DND-41 (cell line): ENCODE results near the gene SMPD4.
"Not testable (repeated sequence)": the region's sequence is repeated elsewhere in the genome, so short reads cannot be mapped to it uniquely, and the experiment has no call there.

ENCODE experiments used
- ATAC-seq: fragments of 200-7000 bp; cut with Tn5 transposase; 3 replicates; pipeline ENCODE4 v1.9.1; 2021; ENCODE audit warnings: low read depth; ENCODE audit not compliant: insufficient read depth
- DNase-seq: peaks from one replicate; pipeline ENCODE4 v3.0.0-alpha.2; 2020
- H2AFZ ChIP-seq: 2 replicates; pipeline ENCODE4 v1.6.0; 2012; ENCODE audit warnings: low read depth, low read length
- H3K27ac ChIP-seq: 2 replicates; pipeline ENCODE4 v1.5.1; 2012; ENCODE audit warnings: low read length, inconsistent platforms
- H3K27me3 ChIP-seq: fragments of 200-600 bp; sonication (generic); 2 replicates; pipeline ENCODE4 v1.6.0; 2012; ENCODE audit warnings: low read length, mild to moderate bottlenecking, inconsistent platforms; ENCODE audit not compliant: insufficient read depth, poor library complexity
- H3K36me3 ChIP-seq: 2 replicates; pipeline ENCODE4 v1.5.1; 2012; ENCODE audit warnings: low read length, inconsistent platforms; ENCODE audit not compliant: insufficient read depth
- H3K4me1 ChIP-seq: 2 replicates; pipeline ENCODE4 v1.5.1; 2012; ENCODE audit warnings: mild to moderate bottlenecking, low read length; ENCODE audit not compliant: insufficient read depth
- H3K4me2 ChIP-seq: 2 replicates; pipeline ENCODE4 v1.6.0; 2012; ENCODE audit warnings: mild to moderate bottlenecking, moderate library complexity, low read length, inconsistent platforms; ENCODE audit not compliant: insufficient read depth
- H3K4me3 ChIP-seq, 2 experiments: fragments of 200-600 bp in 1 of 2; shearing (Covaris generic) in 1 of 2; 2 replicates each; pipeline ENCODE4 v1.5.1; 2012 to 2016; ENCODE audit warnings: inconsistent platforms in 2 of 2, low read length in 2 of 2, mild to moderate bottlenecking in 2 of 2, low read depth in 1 of 2, moderate library complexity in 1 of 2
- H3K79me2 ChIP-seq: 2 replicates; pipeline ENCODE4 v1.6.0; 2012; ENCODE audit warnings: low read length, inconsistent platforms; ENCODE audit not compliant: insufficient read depth
- H3K9ac ChIP-seq: 2 replicates; pipeline ENCODE4 v1.6.0; 2012; ENCODE audit warnings: low read depth, mild to moderate bottlenecking, inconsistent platforms, low read length, moderate library complexity
- H3K9me3 ChIP-seq: 2 replicates; pipeline ENCODE4 v1.5.1; 2012; ENCODE audit warnings: low read length, moderate library complexity, mild to moderate bottlenecking, inconsistent platforms; ENCODE audit not compliant: insufficient read depth, severe bottlenecking
- H4K20me1 ChIP-seq: 2 replicates; pipeline ENCODE4 v1.6.0; 2012; ENCODE audit warnings: low read length; ENCODE audit not compliant: insufficient read depth
- EZH2 ChIP-seq: IDR thresholded peaks from 3 replicates; pipeline ENCODE4 v1.6.1; 2012; ENCODE audit warnings: borderline replicate concordance, low read depth, mild to moderate bottlenecking, moderate library complexity, low read length, inconsistent platforms; ENCODE audit not compliant: severe bottlenecking
- TF ChIP-seq, protein P1 (sequence below): IDR thresholded peaks from 2 replicates; pipeline ENCODE4 v1.5.1; 2012; ENCODE audit warnings: borderline replicate concordance, low read length, moderate library complexity, mild to moderate bottlenecking; ENCODE audit not compliant: poor library complexity, severe bottlenecking; ENCODE audit errors: extremely low read depth

SMPD4 gene, protein sequence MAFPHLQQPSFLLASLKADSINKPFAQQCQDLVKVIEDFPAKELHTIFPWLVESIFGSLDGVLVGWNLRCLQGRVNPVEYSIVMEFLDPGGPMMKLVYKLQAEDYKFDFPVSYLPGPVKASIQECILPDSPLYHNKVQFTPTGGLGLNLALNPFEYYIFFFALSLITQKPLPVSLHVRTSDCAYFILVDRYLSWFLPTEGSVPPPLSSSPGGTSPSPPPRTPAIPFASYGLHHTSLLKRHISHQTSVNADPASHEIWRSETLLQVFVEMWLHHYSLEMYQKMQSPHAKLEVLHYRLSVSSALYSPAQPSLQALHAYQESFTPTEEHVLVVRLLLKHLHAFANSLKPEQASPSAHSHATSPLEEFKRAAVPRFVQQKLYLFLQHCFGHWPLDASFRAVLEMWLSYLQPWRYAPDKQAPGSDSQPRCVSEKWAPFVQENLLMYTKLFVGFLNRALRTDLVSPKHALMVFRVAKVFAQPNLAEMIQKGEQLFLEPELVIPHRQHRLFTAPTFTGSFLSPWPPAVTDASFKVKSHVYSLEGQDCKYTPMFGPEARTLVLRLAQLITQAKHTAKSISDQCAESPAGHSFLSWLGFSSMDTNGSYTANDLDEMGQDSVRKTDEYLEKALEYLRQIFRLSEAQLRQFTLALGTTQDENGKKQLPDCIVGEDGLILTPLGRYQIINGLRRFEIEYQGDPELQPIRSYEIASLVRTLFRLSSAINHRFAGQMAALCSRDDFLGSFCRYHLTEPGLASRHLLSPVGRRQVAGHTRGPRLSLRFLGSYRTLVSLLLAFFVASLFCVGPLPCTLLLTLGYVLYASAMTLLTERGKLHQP

DNA sequence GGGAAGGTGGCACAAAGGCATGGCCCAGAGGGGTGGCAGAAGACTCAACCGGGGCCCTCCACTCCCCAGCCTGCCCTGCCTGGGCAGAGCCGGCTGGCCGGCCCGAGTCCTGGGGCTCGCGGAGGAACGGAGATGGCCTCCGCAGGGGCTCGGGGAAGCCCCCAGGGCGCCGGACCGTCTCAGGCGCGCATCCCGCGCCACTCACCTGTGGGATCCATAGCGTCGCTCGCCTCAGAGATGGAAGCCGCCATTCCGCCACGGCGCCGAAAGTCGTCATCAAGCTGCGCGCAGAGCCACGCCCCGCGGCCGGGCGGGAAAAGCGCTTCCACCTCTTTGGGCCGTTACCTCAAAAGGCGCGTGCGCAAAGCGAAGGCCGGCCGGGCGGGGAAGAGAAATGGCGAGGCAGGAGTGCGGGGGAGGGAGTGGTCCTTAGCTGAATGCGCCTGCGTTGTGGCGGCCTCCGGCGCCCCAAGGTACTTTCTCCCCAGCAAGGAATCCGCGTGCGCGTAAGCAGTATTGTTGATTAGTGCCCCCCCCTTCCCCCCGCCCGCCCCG is at the start of gene SMPD4:
Gene SMPD4 (minus strand): TSS at position 278 of the 555 bp plus-strand sequence. CDS start 5,010 bp downstream, outside the sequence.
- Histone ChIP-seq H3K4me1 (peaks cover 44% of the 10 kb centered on the region), H4K20me1 (peaks cover 55% of the 10 kb centered on the region), H3K27me3 (no peaks in the 10 kb centered on the region), H3K27ac (peak within 1 kb of the TSS; percentile 99), H3K36me3 (peaks cover 47% of the 10 kb centered on the region), H3K4me3 (peak within 1 kb of the TSS; percentile 74 to 94), H3K4me2 (peak within 1 kb of the TSS; percentile 92), H3K79me2 (peaks cover 92% of the 10 kb centered on the region), H3K9ac (peak within 1 kb of the TSS; percentile 87), H3K9me3 (no peaks in the 10 kb centered on the region), H2AFZ (peak within 1 kb of the TSS; percentile 78)
- TF ChIP-seq, protein P1, sequence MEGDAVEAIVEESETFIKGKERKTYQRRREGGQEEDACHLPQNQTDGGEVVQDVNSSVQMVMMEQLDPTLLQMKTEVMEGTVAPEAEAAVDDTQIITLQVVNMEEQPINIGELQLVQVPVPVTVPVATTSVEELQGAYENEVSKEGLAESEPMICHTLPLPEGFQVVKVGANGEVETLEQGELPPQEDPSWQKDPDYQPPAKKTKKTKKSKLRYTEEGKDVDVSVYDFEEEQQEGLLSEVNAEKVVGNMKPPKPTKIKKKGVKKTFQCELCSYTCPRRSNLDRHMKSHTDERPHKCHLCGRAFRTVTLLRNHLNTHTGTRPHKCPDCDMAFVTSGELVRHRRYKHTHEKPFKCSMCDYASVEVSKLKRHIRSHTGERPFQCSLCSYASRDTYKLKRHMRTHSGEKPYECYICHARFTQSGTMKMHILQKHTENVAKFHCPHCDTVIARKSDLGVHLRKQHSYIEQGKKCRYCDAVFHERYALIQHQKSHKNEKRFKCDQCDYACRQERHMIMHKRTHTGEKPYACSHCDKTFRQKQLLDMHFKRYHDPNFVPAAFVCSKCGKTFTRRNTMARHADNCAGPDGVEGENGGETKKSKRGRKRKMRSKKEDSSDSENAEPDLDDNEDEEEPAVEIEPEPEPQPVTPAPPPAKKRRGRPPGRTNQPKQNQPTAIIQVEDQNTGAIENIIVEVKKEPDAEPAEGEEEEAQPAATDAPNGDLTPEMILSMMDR, result no peak
- TF ChIP-seq EZH2, result no peak
- ATAC-seq (peak; percentile 64), DNase-seq (peak; percentile 97)

DNA sequence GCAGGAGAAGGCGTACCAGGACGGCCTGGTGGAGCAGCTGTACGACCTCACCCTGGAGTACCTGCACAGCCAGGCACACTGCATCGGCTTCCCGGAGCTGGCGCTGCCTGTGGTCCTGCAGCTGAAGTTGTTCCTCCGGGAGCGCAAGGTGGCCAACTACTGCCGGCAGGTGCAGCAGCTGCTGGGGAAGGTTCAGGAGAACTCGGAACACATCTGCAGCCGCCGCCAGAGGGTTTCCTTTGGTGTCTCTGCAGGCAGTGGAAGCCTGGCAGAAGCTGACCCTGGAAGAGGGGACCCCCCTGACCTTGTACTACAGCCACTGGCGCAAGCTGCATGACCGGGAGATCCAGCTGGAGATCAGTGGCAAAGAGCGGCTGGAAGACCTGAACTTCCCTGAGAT is 49.5 kb upstream of the SMPD4 start:
- not testable (repeated sequence) for H3K9me3 ChIP-seq, H3K27ac ChIP-seq, H3K36me3 ChIP-seq, H3K4me3 ChIP-seq, DNase-seq, H4K20me1 ChIP-seq, H2AFZ ChIP-seq, H3K4me1 ChIP-seq, H3K27me3 ChIP-seq, H3K9ac ChIP-seq, H3K79me2 ChIP-seq, ATAC-seq, H3K4me2 ChIP-seq

DNA sequence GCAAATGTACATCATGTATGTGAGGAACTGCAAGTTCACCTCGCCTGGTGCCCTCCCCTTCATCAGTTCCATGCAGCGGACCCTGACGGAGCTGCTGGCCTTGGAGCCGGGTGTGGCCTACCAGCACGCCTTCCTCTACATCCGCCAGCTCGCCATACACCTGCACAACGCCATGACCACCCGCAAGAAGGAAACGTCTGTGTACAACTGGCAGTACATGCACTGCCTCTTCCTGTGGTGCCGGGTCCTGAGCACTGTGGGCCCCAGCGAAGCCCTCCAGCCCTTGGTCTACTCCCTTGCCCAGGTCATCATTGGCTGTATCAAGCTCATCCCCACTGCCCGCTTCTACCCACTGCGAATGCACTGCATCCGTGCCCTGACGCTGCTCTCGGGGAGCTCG is 49.0 kb upstream of the SMPD4 start:
- H3K79me2 ChIP-seq, H3K9ac ChIP-seq: not testable (repeated sequence)

DNA sequence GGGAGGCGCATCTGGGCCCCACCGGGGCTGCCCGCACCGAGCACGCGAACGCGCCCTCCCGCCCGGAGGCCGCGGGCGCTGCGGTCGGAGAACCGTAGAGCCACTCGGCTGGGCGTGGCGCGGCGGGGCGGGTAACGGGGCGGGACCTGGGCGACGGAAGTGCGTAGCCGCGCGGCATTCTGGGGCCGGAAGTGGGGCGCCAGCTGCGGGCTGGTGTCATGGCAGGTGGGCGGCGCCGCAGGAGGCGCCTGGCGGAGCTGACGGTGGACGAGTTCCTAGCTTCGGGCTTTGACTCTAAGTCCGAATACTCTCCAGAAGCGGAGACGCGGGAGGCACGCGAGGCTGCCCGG is 47.7 kb upstream of the SMPD4 start:
- H3K9ac ChIP-seq, H3K27me3 ChIP-seq, H3K36me3 ChIP-seq, H2AFZ ChIP-seq, H3K79me2 ChIP-seq, H3K4me2 ChIP-seq, H3K4me3 ChIP-seq, H3K4me1 ChIP-seq, DNase-seq, H4K20me1 ChIP-seq, ATAC-seq, H3K9me3 ChIP-seq, H3K27ac ChIP-seq: not testable (repeated sequence)

More for the DNA sequence above, 49.0 kb upstream of the SMPD4 start:
- not testable (repeated sequence) for H3K4me2 ChIP-seq, ATAC-seq, DNase-seq, H3K9me3 ChIP-seq, H3K27ac ChIP-seq, H4K20me1 ChIP-seq, H3K36me3 ChIP-seq, H2AFZ ChIP-seq, H3K4me3 ChIP-seq, H3K4me1 ChIP-seq, H3K27me3 ChIP-seq

DNA sequence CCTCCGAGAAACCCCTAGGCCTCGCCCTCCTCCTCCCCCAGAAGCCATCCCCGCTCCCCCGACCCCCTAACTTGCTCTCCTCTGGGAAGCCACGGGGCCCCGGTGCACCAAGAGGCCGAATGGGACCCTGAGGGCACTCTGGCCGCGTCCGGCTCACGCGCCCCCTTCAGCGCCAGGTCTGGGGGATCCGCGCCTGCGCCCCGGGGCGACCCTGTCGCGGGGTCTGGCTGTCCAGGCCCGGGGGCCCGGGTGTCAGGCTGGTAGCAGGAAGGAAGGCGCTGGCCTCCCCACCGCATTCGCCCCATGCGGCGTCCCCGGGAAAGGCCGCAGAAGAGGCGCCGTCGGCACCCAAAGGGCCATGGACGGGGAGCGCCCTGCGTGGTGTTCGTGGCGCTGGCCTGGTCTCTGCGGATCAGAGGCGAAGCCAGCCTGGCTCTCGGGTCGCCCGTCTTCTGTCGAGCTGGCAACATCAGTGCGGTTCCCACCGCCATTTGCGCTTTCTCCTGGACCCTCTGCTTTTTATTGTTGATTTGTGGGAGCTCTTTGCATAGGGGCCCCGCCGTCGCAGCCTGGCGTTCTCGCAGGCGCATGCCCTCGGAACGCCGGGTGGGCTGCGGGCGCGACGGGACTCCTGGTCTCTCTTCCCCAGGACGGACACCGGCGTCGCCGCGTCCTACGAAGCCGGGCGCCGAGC is 47.2 kb upstream of the SMPD4 start:
- not testable (repeated sequence) for H3K9ac ChIP-seq, H3K27ac ChIP-seq, H3K4me3 ChIP-seq, H3K9me3 ChIP-seq, H3K79me2 ChIP-seq, H3K36me3 ChIP-seq, H3K4me2 ChIP-seq, H3K27me3 ChIP-seq, ATAC-seq, H2AFZ ChIP-seq, H3K4me1 ChIP-seq, H4K20me1 ChIP-seq, DNase-seq

DNA sequence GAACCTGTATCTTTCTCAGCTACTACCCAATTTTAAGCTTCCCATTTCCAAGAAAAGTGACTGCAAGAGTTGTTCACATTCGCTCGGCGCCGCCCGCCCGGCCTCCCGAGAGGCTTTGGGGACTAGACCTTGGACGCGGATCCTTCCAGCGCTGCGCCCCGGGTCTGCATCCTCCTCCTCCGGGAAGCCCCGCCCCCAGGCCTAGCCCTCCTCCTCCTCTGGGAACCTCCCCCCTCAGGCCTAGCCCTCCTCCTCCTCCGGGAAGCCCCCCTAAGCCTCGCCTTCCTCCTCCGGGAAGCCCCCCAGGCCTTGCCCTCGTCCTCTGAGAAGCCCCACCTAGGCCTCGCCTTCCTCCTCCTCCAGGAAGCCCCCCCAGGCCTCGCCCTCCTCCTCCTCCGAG is 46.6 kb upstream of the SMPD4 start:
- not testable (repeated sequence) for ATAC-seq, H3K79me2 ChIP-seq, H4K20me1 ChIP-seq, H3K27ac ChIP-seq, H3K9me3 ChIP-seq, H3K4me1 ChIP-seq, H3K4me3 ChIP-seq, H3K4me2 ChIP-seq, H2AFZ ChIP-seq, H3K27me3 ChIP-seq, H3K36me3 ChIP-seq, DNase-seq, H3K9ac ChIP-seq
